NCI-H69 (cell line): ENCODE measurements around the gene ARHGAP6.
A peak's percentile ranks its signal among the peaks of the same experiment; 100 is the strongest.

Experiments
- DNase-seq: peaks from one replicate; lab custom pipeline; 2025; lab: John Stamatoyannopoulos, UW

The ARHGAP6 gene

DNA sequence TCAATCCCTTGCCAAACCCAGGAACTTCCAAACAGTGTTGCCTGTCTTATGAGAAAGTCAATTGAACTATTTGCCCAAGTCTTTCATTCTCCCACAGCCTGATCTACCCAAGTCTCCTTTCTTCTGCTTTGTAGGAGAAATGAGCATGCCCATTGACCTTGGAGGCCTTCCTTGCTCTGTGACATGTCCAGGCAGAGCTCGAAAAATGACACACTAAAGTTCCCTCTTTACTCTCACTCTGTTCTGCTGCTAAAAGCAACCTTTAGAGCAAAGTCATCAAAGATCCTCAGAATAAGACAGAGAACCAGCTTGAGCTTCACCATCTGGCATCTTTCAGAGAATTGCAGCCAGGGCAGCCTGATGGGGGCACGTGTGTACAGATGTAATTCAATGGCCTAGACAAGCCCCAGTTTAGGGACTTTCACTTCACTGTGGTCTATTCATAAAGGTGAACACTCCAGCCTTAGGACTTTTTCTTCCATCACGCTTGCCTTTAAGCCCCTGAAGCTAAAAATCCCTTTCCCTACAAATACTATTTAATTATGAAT lies 236.1 kb downstream of the ARHGAP6 start:
- no peak for DNase-seq

GRCh38 chrX:11427453-11428071 lies 238.2 kb downstream of the ARHGAP6 start:
- peak; percentile 10 for DNase-seq

- DNase-seq, result no peak
These were observed 238.8 kb downstream of the ARHGAP6 start for GRCh38 chrX:11426712-11427452.

GRCh38 chrX:11424903-11425674 lies 240.6 kb downstream of the ARHGAP6 start:
- no peak for DNase-seq

GRCh38 chrX:11423949-11424348 lies 241.8 kb downstream of the ARHGAP6 start:
- no peak for DNase-seq

DNA sequence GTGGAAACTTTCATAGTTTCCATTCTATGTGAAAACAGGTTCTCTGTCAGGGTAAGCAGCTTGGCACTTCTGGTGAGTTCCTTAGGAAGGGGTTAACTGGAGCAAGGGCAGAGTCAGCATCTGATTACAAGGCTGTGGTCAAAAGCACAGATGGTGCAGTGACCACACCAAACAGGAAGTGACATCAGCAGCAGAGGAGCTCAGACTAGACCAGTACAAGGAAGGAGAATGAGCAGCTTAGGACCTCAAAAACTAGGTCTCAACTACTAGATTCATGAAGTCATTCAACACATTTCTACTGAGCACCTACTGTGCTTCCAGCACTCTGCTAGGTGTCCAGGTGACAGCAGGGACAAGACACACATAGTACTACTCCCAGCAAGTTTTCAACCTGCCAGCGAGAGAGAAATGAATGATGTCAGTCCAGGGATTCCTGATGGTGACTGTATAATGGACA lies 242.3 kb downstream of the ARHGAP6 start:
- no peak for DNase-seq

GRCh38 chrX:11422525-11422857 lies 243.2 kb downstream of the ARHGAP6 start:
- DNase-seq, result no peak

DNA sequence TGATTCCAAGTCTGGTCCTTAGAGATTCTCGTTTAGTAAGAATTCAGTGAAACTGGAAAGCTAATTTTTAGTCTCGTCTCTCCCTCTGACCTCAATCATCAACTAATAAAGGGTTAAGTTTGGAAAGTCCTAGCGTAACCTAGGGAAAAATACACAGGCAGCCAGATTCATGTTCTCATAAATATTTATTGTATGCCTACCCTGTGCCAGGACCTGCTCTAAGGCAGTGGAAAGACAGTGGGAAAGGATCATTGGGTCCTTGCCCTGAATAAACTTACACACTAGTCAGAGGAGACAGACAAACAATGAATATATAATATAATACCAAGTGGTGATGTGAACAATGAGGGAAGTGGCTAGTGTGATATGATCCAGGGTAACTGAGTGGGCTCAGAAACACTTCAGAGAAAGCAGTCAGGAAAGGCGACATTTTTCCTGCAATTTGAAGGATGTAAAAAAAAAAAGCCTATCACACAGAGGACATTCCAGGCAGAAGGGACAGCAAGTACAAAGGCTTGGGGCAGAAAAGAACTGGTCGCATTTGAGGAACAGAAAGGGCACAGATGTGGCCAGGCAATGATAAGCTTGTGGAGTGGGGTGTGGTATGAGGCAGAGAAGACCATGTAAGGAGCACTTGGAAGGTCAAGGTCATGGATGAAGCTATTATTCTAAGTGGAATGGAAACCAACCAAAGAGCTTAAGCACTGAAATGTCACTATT lies 243.8 kb downstream of the ARHGAP6 start:
- no peak for DNase-seq

- no peak for DNase-seq
These were observed 244.9 kb downstream of the ARHGAP6 start for GRCh38 chrX:11420851-11421250.

GRCh38 chrX:11419102-11419501 lies 246.6 kb downstream of the ARHGAP6 start:
- DNase-seq, result peak; percentile 6

DNA sequence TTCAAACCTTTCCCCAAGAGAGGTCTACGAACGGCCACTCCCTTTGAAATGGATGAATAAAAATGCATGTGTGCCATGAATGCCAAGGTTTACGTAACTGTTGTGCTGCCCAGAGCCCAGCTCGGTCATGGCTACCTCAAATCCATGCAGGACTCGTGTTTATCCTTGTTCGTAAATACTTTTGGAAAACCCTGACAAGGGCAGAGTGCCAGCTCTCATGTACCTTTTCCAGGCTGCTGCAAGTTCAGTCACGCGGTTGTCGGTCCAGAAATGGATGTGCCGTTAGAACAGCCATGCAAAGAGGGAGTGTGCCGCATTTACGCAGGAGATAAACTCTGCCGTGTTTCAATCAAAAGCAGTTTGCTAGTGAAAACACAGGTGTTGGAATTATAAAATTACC lies 249.1 kb downstream of the ARHGAP6 start:
- DNase-seq, result peak; percentile 0

DNA sequence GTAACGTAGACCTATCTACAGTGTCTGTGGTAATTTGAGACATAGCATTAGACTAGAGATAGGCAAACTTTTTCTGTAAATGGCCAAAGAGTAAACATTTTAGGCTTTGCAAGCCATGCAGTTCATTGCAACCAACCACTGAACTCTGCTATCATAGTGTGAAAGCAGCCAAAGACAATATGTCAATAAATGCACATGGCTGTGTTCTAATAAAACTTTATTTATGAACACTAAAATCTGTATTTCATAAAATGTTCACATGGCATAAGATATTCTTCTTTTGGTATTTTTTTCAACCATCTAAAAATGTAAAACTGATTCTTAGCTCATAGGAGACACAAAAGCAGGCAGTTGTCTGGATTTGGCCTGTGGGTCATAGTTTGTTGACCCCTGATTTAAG lies 251.6 kb downstream of the ARHGAP6 start:
- DNase-seq, result no peak

- DNase-seq, result no peak
These were observed 252.8 kb downstream of the ARHGAP6 start for GRCh38 chrX:11412715-11413623.

GRCh38 chrX:11409957-11410356 lies 255.8 kb downstream of the ARHGAP6 start:
- DNase-seq, result no peak

DNA sequence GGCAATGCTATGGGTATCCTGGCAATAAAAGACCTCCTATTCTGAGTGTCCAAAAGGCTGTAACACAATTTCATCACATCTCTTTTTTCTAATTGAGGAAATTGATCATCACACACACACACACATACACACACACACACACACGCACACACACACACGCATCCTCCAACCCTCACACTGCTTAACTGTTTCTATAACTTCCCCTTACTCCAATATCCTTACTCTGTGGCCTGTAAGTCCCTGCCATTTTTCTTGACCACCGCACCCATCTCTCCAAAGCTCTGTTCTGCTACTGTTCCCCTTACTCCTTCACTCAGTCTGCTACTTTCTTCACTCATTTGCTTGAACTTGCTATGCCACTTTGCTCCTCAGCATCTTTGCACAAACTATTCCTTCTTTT lies 256.9 kb downstream of the ARHGAP6 start:
- DNase-seq, result no peak

DNA sequence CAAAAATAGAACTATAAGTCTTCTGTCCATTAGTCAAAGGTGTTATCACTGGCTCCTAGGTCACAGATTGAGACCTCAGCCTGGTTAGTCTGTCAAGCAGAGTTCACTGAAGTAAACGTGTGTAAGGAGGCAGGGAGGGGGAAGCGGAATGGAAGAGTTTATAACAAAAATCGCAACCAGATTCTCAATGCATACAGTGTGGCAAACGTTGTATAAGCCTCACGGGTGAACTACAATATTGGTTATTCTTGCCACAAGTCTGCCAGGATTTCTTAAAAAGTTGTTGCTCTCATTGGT lies 257.7 kb downstream of the ARHGAP6 start:
- no peak for DNase-seq

DNA sequence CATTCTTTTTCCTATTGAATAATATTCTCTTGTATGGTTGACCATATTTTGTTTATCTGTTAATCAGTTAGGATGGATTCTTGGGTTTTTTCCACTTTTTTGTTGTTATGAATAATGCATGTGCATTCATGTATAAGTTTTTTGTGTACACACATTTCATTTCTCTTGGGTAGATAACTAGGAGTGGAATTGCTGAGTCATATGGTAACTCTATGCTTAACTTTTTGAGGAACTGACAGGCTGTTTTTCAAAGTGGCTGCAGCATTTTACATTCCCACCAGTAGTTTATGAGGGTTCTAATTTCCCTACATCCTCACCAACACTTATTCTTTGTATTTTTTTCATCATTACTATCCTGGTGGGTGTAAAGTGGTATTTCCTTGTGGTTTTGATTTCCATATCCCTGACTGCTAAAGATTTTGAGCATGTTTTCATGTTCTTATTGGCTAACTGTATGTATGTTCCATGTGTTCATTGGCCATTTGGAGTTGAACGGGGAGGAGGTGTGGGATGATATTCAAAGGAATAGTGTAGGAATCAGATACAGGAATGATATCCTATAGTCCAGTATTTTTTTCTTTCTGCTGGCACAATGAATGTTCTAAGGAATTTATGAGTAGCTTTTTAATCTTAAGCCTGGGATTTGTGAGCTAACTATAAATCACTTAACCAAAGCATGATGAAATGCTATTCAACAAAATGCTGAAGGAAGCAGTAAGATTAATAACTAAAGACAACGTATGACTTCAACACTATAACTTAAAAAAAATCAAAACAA lies 258.2 kb downstream of the ARHGAP6 start:
- no peak for DNase-seq

DNA sequence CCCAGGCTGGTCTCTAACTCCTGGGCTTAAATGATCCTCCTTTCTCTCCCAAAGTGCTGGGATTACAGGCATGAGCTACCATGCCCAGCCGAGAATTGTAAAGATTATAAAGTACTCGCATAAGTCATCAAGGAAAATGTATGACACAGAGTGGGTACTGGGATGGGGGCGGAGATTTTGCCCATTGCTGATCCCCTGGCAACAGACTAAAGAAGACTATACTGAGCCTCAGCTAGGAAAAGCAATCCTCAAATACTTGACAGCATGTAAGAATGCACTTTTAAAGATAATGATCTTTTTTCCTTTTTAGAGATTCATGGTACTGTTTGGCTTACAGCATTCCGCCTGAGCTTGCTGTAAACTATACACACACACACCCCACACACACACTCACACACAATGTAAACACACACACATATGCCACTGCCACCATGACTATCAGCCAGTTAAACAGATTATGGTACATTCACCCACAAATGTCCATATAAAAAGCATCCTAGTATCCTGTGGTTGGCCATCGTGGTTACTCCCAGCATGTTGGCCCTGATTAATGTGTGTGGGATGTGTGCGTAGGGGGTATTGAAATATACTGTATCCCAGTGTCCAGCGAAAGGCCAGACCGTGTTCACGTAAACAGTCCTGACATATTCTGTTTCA lies 259.5 kb downstream of the ARHGAP6 start:
- DNase-seq, result no peak

GRCh38 chrX:11403631-11404030 lies 262.1 kb downstream of the ARHGAP6 start:
- no peak for DNase-seq

DNA sequence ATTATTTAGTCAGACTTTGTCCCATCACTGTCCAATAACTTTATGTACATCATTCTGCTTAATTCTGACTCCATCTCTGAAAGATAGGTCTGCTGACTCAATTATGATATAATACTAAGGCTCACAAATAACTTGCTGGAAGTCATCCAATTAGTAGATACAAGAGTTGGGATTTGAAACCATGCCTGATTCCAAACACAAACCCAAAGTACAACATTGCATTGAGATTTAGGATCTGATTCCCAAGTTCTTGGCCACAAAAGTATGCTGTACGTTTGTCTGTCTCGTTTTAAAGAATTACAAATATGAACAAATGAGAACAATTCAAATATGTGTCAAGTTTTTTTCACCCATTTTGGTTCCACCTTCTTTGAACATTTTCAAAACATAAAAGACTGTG lies 263.8 kb downstream of the ARHGAP6 start:
- no peak for DNase-seq
